ENCODE results near the gene TRDMT1. TPM values are rescaled to one million over a fixed set of nuclear protein-coding genes. Genes with fewer than 3 reads are reported as not detected.

The TRDMT1 gene
- total RNA-seq, 6 experiments from 2014 or later = 6.8 to 13.0 (median 8.6) TPM

DNA sequence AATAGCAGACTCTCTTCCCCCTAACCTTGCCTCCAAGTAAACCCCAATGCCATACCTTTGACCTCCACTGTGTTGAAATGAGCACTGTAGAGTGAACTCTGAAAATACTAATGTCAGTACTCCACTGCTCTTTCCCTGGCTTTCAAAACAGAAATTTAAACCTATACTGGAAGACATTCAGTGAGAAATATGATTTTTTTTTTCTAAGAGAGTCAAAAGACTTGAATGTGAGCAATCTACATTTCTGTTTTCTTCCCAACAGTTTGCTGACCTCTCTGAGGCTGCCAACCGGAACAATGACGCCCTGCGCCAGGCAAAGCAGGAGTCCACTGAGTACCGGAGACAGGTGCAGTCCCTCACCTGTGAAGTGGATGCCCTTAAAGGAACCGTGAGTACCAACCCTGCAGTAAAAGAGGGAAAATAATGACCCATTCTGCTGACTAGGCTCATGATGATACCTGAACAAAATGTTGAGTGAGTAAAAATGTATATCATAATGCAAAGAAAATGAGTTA, 33.0 kb upstream of the TRDMT1 start:
- Mint-ChIP-seq H3K4me3 (peak overlapping the region; percentile 100), H3K36me3 (ENCODE audit: low read depth) (peaks cover 74% of the 10 kb centered on the region), H3K4me1 (ENCODE audit: low read depth) (peaks cover 74% of the 10 kb centered on the region)

DNA sequence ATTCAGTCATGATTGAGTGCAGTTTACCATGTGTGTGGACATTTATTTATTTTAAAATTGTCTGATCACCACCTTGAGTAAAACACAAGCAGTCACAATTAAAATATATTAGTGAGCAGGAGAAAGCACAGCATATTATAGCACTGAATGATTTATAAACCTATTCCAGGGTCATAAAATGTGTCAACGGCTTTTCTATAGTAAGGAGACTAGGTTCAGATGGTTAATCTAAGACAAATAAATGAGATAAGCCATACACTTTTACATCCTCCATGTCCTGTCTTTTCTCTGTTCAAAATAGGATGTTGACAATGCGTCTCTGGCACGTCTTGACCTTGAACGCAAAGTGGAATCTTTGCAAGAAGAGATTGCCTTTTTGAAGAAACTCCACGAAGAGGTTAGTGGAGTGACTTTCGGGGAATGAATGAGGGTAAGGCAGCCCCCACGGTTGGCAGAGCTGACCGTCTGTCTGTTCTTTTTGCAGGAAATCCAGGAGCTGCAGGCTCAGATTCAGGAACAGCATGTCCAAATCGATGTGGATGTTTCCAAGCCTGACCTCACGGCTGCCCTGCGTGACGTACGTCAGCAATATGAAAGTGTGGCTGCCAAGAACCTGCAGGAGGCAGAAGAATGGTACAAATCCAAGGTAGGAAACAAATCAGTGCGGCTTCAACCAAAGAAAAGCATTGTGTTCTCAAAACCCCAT, 32.0 kb upstream of the TRDMT1 start:
- Mint-ChIP-seq H3K36me3 (ENCODE audit: low read depth) (peaks cover 79% of the 10 kb centered on the region), H3K4me3 (peak overlapping the region; percentile 100), H3K27ac (peak overlapping the region; percentile 100), H3K9me3 (peaks cover 61% of the 10 kb centered on the region), H3K27me3 (ENCODE audit: insufficient read depth) (peaks cover 90% of the 10 kb centered on the region), H3K4me1 (ENCODE audit: low read depth) (peaks cover 68% of the 10 kb centered on the region)
- TF ChIP-seq CTCF (IDR thresholded peaks at IDR 0.05) = no peak; the same call in 1 of the 2 replicates
- peak; percentile 54 for DNase-seq

More for the DNA sequence above, 33.0 kb upstream of the TRDMT1 start:
- Mint-ChIP-seq H3K27ac (peak overlapping the region; percentile 100), H3K27me3 (ENCODE audit: insufficient read depth) (peaks cover 95% of the 10 kb centered on the region), H3K9me3 (peaks cover 64% of the 10 kb centered on the region)
- DNase-seq = no peak
- TF ChIP-seq CTCF (IDR thresholded peaks at IDR 0.05) = peak; percentile 29; the same call in 1 of the 2 replicates

DNA sequence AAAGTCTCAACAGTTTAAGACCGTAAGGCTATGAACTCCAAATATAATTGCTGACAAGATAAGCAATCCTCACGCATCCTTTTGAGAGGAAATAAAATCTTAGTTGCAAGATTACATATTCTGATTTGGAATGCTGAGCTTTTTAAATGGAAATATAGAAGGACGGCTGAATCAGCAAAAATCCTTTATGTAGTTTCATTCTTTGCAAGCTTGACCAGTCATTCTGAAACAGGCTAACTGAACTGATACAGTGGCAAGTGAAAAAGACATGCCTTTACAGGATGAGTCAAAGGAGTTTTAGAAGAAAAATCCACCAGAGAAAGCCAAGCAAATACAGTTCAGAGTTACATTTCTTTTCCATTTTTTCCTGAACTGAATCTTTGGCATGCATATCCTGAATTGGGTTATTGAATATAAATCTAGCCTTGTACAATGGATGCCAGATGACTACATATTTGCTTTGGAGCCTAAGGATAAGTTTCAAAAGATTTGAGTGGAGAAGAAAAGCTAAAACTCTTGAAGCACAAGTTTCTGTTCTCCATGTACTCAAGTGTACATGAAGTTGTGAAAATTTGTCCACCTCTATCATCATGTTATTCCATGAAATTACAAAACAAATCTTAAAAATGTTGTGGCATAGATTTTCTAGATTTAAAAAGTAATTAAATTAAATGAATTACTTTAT, 30.9 kb upstream of the TRDMT1 start:
- peaks cover 67% of the 10 kb centered on the region for H3K4me1 Mint-ChIP-seq (ENCODE audit: low read depth)
- DNase-seq = peak; percentile 57
- no peak for TF ChIP-seq CTCF (IDR thresholded peaks at IDR 0.05)
- peak overlapping the region; percentile 100 for H3K27ac Mint-ChIP-seq
- peaks cover 79% of the 10 kb centered on the region for H3K36me3 Mint-ChIP-seq (ENCODE audit: low read depth)
- peaks cover 88% of the 10 kb centered on the region for H3K27me3 Mint-ChIP-seq (ENCODE audit: insufficient read depth)
- H3K9me3 Mint-ChIP-seq = peaks cover 61% of the 10 kb centered on the region
- peak overlapping the region; percentile 100 for H3K4me3 Mint-ChIP-seq

- H3K27ac Mint-ChIP-seq = peak overlapping the region; percentile 100
- DNase-seq = no peak
Measured at GRCh38 chr10:17231788-17232187, 30.3 kb upstream of the TRDMT1 start.

More at GRCh38 chr10:17231788-17232187, 30.3 kb upstream of the TRDMT1 start:
- Mint-ChIP-seq H3K4me3 (peak overlapping the region; percentile 100), H3K27me3 (ENCODE audit: insufficient read depth) (peaks cover 83% of the 10 kb centered on the region), H3K4me1 (ENCODE audit: low read depth) (peaks cover 67% of the 10 kb centered on the region), H3K9me3 (peaks cover 61% of the 10 kb centered on the region), H3K36me3 (ENCODE audit: low read depth) (peaks cover 75% of the 10 kb centered on the region)
- no peak for TF ChIP-seq CTCF (IDR thresholded peaks at IDR 0.05)
